Activated naive CD8-positive, alpha-beta T cell treated with anti-CD3 and anti-CD28 coated beads, Interleukin-2, amount 50 U/mL, for 16 hours (primary cell): ENCODE results near the gene SHMT1.
"Not testable (repeated sequence)": the region's sequence is repeated elsewhere in the genome, so short reads cannot be mapped to it uniquely, and the experiment has no call there.

Experiments
- DNase-seq: peaks from one replicate; pipeline ENCODE4 v3.0.0-alpha.2; 2020; ENCODE audit warnings: low read depth, low spot score

Gene SHMT1

GRCh38 chr17:18378614-18379013 is 15.3 kb upstream of the SHMT1 start:
- not testable (repeated sequence) for DNase-seq

GRCh38 chr17:18378205-18378505 is 14.8 kb upstream of the SHMT1 start:
- no peak for DNase-seq

- no peak for DNase-seq
Observed at GRCh38 chr17:18377437-18378204, 14.3 kb upstream of the SHMT1 start, which contains the start of gene EVPLL. TSS of gene EVPLL (plus strand) at chr17:18377778. CDS start at chr17:18380938, 3,160 bp downstream.

- DNase-seq: no peak
Observed at GRCh38 chr17:18374216-18374615, 10.9 kb upstream of the SHMT1 start.

- not testable (repeated sequence) for DNase-seq
Observed at GRCh38 chr17:18373181-18373580, 9.8 kb upstream of the SHMT1 start.

GRCh38 chr17:18371455-18371854 is 8.1 kb upstream of the SHMT1 start:
- no peak for DNase-seq

- DNase-seq: no peak
Observed at GRCh38 chr17:18370761-18371160, 7.4 kb upstream of the SHMT1 start.

GRCh38 chr17:18368946-18369345 is 5.6 kb upstream of the SHMT1 start:
- DNase-seq: no peak

GRCh38 chr17:18364166-18364565 is 816 bp upstream of the SHMT1 start:
- DNase-seq: no peak

GRCh38 chr17:18362698-18363100 is 651 bp downstream of the SHMT1 start:
- DNase-seq: no peak

- no peak for DNase-seq
Observed at GRCh38 chr17:18361837-18362697, 1.3 kb downstream of the SHMT1 start.

GRCh38 chr17:18360518-18360917 is 2.8 kb downstream of the SHMT1 start:
- DNase-seq: no peak

- no peak for DNase-seq
Observed at GRCh38 chr17:18356624-18357023, 6.7 kb downstream of the SHMT1 start.

GRCh38 chr17:18353541-18353940 is 9.8 kb downstream of the SHMT1 start:
- no peak for DNase-seq

GRCh38 chr17:18344021-18344420 is 19.3 kb downstream of the SHMT1 start:
- DNase-seq: no peak

- DNase-seq: no peak
Observed at GRCh38 chr17:18339933-18340332, 23.4 kb downstream of the SHMT1 start.

GRCh38 chr17:18338158-18338557 is 25.2 kb downstream of the SHMT1 start:
- not testable (repeated sequence) for DNase-seq

GRCh38 chr17:18332909-18333489 is 30.4 kb downstream of the SHMT1 start:
- no peak for DNase-seq

- DNase-seq: no peak
Observed at GRCh38 chr17:18331879-18332278, 31.5 kb downstream of the SHMT1 start.

- DNase-seq: no peak
Observed at GRCh38 chr17:18328643-18329204, 34.6 kb downstream of the SHMT1 start.

GRCh38 chr17:18327556-18327955 is 35.8 kb downstream of the SHMT1 start:
- DNase-seq: no peak

GRCh38 chr17:18327093-18327492 is 36.3 kb downstream of the SHMT1 start:
- DNase-seq: no peak
